ENCODE data around the gene PXK. TPM values are rescaled to one million over a fixed set of nuclear protein-coding genes. Genes with fewer than 3 reads are reported as not detected.

The PXK gene
- total RNA-seq, result 8.4 and 16.2 TPM in 2 replicates

DNA sequence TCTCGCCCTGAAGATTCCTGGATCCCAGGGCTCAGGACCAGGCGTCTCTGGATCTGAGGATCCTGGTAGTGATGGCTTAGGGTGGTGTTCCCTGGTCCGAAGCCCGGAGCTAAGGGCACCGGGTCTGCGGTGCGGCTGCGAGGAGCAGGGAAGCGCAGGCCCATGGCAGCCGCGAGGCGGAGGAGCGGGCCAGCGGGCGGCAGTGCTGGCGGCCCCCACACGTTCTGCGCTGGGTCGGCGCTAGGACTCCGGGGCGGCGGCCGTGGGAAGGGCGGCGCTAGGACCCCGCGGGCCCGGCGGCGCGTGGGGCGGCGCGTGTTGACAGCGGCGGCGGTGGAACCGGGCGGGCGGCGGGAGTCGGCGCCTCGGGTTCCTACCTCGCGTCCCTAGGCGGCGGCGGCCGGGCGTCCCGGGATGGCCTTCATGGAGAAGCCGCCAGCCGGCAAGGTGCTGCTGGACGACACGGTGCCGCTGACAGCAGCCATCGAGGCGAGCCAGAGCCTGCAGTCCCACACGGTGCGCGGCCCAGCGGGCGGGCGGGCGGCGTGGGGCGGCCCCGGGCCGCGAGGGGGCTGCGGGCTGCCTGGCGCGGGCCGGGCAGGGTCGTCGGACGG lies at the start of gene PXK:
PXK (plus strand) TSS at position 318 of the 614 bp plus-strand sequence; CDS start at position 415, 97 bp downstream.

GRCh38 chr3:58305882-58306711 lies 26.6 kb upstream of the PXK start, which contains the start of the genes HTD2 and RPP14:
HTD2 (plus strand) TSS chr3:58306520; CDS start chr3:58317614, 11,094 bp downstream.
RPP14 (plus strand) TSS chr3:58306245; CDS start chr3:58310330, 4,085 bp downstream.

GRCh38 chr3:58433400-58434167 lies 100.9 kb downstream of the PXK start, which contains the start of gene PDHB:
PDHB (minus strand) TSS chr3:58433832; CDS start chr3:58433809, 23 bp downstream.

Other genes starting within 250 kb of the PXK start
- 0.82 and 3.4 TPM in 2 replicates for gene DNASE1L3, start 121.9 kb upstream of the PXK start, total RNA-seq
- gene ABHD6, start 95.1 kb upstream of the PXK start, total RNA-seq, result 13.3 and 16.2 TPM in 2 replicates
- gene RPP14, start 26.6 kb upstream of the PXK start, total RNA-seq, result 8.9 and 17.4 TPM in 2 replicates
- gene HTD2, start 26.4 kb upstream of the PXK start, total RNA-seq, result 3.2 and 7.4 TPM in 2 replicates
- gene PDHB, start 100.9 kb downstream of the PXK start, total RNA-seq, result 61.0 and 82.4 TPM in 2 replicates
- gene KCTD6, start 159.2 kb downstream of the PXK start, total RNA-seq, result 4.4 and 8.7 TPM in 2 replicates
- gene ACOX2, start 204.3 kb downstream of the PXK start, total RNA-seq, result 0.32 and 4.9 TPM in 2 replicates
- 1.8 and 13.9 TPM in 2 replicates for gene FAM107A, start 244.5 kb downstream of the PXK start, total RNA-seq